CD4-positive, alpha-beta T cell (primary cell): Measurements from ENCODE around the gene RFX8. TPM values are rescaled to one million over a fixed set of nuclear protein-coding genes. Genes with fewer than 3 reads are reported as not detected.

Experiments used
- ATAC-seq: fragments of 200-7000 bp; cut with Tn5 transposase; one replicate; pipeline ENCODE4 v1.10.0; 2022; ENCODE audit warnings: mild to moderate bottlenecking; ENCODE audit not compliant: poor library complexity
- CTCF ChIA-PET: fragments of 350-600 bp; sonication (Branson Sonifier 250); formaldehyde crosslinking; loops from one replicate; lab custom pipeline; 2021; ENCODE audit warnings: antibody characterized with exemption, inconsistent platforms; lab: Charles Lee
- POLR2A ChIA-PET: fragments of 350-600 bp; sonication (Branson Sonifier 250); formaldehyde crosslinking; loops from one replicate; lab custom pipeline; 2021; ENCODE audit warnings: antibody characterized with exemption, inconsistent platforms; lab: Charles Lee
- DNase-seq, 14 experiments: peaks; one replicate each; pipeline ENCODE4 v3.0.0-alpha.2; 2013 to 2020; ENCODE audit warnings: mixed read lengths in 2 of 14
- H3K27ac ChIP-seq, 2 donors: one replicate each; pipeline versions ENCODE4 v1.5.1 to v1.7.0; 2013; ENCODE audit warnings: low read length in 2 of 2, low read depth in 1 of 2, mild to moderate bottlenecking in 1 of 2
- H3K27me3 ChIP-seq, 2 experiments: 1 replicate in 1 of 2; 2 replicates in 1 of 2; pipeline versions ENCODE4 v1.6.1 to v1.7.0; 2013; ENCODE audit warnings: low read length in 2 of 2, control low read depth in 1 of 2, mild to moderate bottlenecking in 1 of 2, moderate library complexity in 1 of 2; ENCODE audit not compliant: insufficient read depth in 2 of 2, control insufficient read depth in 1 of 2
- H3K36me3 ChIP-seq: one replicate; pipeline ENCODE4 v1.6.1; 2013; ENCODE audit warnings: low read length, control low read depth; ENCODE audit not compliant: insufficient read depth
- H3K4me1 ChIP-seq: one replicate; pipeline ENCODE4 v1.6.1; 2013; ENCODE audit warnings: low read length, control low read depth; ENCODE audit not compliant: insufficient read depth
- H3K4me3 ChIP-seq: one replicate; pipeline ENCODE4 v1.5.1; 2013; ENCODE audit warnings: mild to moderate bottlenecking, low read length, moderate library complexity
- H3K9me3 ChIP-seq, 2 experiments: 1 replicate in 1 of 2; 2 replicates in 1 of 2; pipeline versions ENCODE4 v1.6.1 to v1.7.0; 2013; ENCODE audit warnings: low read length in 2 of 2, mild to moderate bottlenecking in 2 of 2, control low read depth in 1 of 2, moderate library complexity in 1 of 2; ENCODE audit not compliant: control insufficient read depth in 1 of 2, insufficient read depth in 1 of 2
- H3K27ac Mint-ChIP-seq: one replicate; pipeline ENCODE4 v1.8.0; 2020; ENCODE audit warnings: mixed read lengths
- H3K27me3 Mint-ChIP-seq: one replicate; pipeline ENCODE4 v1.8.0; 2021; ENCODE audit warnings: mixed read lengths
- H3K36me3 Mint-ChIP-seq: one replicate; pipeline ENCODE4 v1.8.0; 2021; ENCODE audit warnings: low read depth, mixed read lengths
- H3K4me1 Mint-ChIP-seq: one replicate; pipeline ENCODE4 v1.8.0; 2021; ENCODE audit warnings: low read depth, mixed read lengths
- H3K4me3 Mint-ChIP-seq: one replicate; pipeline ENCODE4 v1.8.0; 2020; ENCODE audit warnings: mild to moderate bottlenecking, mixed read lengths
- H3K9me3 Mint-ChIP-seq: one replicate; pipeline ENCODE4 v1.8.0; 2020; ENCODE audit warnings: mixed read lengths
- intact Hi-C, 2 experiments: fragments of 100-400 bp; cut with DNase I in 1 of 2; cut with micrococcal nuclease in 1 of 2; formaldehyde crosslinking; loops; one replicate each; pipeline versions ENCODE4 v1.15.1 to v1.9.0; 2023 to 2025; cut with DNase I, micrococcal nuclease
- total RNA-seq, 174 experiments: library from RNA in 2 of 174; stranded (reverse) in 2 of 174; gene quantifications; one replicate each; pipeline ENCODE4 v1.2.3 and lab custom pipeline; 2021 to 2026
- TF ChIP-seq, protein P1 (sequence below): fragments of 200-600 bp; IDR thresholded peaks from one replicate; pipeline ENCODE4 v1.8.0; 2022; ENCODE audit warnings: antibody characterized with exemption, mild to moderate bottlenecking

RFX8 gene
- total RNA-seq, 2 experiments from 2014 or later, result 0.67 to 1.1 TPM

DNA sequence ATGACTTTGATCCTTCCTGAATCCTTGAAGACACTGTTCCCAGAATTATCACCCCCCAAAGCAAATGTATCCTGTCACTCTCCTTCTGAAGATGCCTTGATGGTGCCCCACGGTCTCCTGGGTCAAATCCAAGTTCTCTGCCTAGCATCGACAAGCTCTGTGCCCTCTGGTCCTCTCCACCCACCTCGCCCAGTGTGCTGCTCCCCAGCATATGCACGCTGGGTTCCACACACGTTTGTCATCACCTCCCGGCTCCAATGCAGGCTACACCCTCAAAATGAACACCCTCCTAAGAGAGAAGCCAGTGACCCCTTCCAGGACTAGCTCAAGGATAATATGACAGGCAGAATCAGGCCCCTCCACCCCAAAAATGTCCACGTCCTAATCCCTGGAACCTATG, 48.1 kb downstream of the RFX8 start:
- POLR2A ChIA-PET, result no interaction called here
- CTCF ChIA-PET, result no interaction called here

DNA sequence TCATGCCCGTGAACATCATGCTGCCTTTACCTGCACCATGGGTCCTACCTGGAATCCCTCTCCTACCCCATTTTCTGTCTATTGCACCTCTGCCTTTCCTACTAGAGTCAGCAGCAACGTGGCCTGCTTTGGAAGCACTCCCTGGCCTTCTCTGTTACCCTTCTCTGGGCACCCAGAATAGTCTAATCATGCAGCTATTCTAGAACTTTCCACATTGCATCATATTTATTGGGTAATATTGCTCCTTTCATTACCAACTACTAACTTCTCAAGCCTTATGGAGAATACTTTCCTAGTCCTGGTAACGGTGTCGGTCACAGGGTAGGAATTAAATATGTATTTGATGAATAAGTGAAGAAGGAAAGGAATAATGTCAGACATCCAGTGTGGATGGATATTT, 54.3 kb downstream of the RFX8 start:
- no peaks in the 10 kb centered on the region for H3K27me3 ChIP-seq
- H3K9me3 Mint-ChIP-seq, result no peaks in the 10 kb centered on the region
- no peaks in the 10 kb centered on the region for H3K36me3 ChIP-seq
- POLR2A ChIA-PET, result no interaction called here
- H3K4me1 ChIP-seq, result no peaks in the 10 kb centered on the region
- ATAC-seq (no peak), DNase-seq (no peak)
- no peak overlapping the region for H3K4me3 ChIP-seq
- H3K27me3 Mint-ChIP-seq, result no peaks in the 10 kb centered on the region
- H3K36me3 Mint-ChIP-seq, result no peaks in the 10 kb centered on the region
- H3K4me1 Mint-ChIP-seq, result peaks cover 6% of the 10 kb centered on the region
- CTCF ChIA-PET, result no interaction called here
- TF ChIP-seq, protein P1, sequence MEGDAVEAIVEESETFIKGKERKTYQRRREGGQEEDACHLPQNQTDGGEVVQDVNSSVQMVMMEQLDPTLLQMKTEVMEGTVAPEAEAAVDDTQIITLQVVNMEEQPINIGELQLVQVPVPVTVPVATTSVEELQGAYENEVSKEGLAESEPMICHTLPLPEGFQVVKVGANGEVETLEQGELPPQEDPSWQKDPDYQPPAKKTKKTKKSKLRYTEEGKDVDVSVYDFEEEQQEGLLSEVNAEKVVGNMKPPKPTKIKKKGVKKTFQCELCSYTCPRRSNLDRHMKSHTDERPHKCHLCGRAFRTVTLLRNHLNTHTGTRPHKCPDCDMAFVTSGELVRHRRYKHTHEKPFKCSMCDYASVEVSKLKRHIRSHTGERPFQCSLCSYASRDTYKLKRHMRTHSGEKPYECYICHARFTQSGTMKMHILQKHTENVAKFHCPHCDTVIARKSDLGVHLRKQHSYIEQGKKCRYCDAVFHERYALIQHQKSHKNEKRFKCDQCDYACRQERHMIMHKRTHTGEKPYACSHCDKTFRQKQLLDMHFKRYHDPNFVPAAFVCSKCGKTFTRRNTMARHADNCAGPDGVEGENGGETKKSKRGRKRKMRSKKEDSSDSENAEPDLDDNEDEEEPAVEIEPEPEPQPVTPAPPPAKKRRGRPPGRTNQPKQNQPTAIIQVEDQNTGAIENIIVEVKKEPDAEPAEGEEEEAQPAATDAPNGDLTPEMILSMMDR, result no peak
- H3K4me3 Mint-ChIP-seq, result no peak overlapping the region
- H3K27ac Mint-ChIP-seq, result no peak overlapping the region
- H3K9me3 ChIP-seq, result no peaks in the 10 kb centered on the region
- intact Hi-C loops, result loop anchor here in 1 of 2 experiments (1.0 kb wide), 1 partner anchor 36 kb away; no protein-coding TSS in a partner anchor
- H3K27ac ChIP-seq, result no peak overlapping the region

More for the DNA sequence above, 48.1 kb downstream of the RFX8 start:
- Mint-ChIP-seq H3K27ac (no peak overlapping the region), H3K27me3 (no peaks in the 10 kb centered on the region), H3K9me3 (no peaks in the 10 kb centered on the region), H3K4me3 (no peak overlapping the region), H3K36me3 (no peaks in the 10 kb centered on the region), H3K4me1 (no peaks in the 10 kb centered on the region)
- TF ChIP-seq, protein P1, result no peak
- Histone ChIP-seq H3K9me3 (no peaks in the 10 kb centered on the region), H3K4me1 (no peaks in the 10 kb centered on the region), H3K4me3 (no peak overlapping the region), H3K27ac (no peak overlapping the region), H3K36me3 (no peaks in the 10 kb centered on the region), H3K27me3 (no peaks in the 10 kb centered on the region)
- ATAC-seq, result no peak
- intact Hi-C loops, result no loop called here
- no peak for DNase-seq

DNA sequence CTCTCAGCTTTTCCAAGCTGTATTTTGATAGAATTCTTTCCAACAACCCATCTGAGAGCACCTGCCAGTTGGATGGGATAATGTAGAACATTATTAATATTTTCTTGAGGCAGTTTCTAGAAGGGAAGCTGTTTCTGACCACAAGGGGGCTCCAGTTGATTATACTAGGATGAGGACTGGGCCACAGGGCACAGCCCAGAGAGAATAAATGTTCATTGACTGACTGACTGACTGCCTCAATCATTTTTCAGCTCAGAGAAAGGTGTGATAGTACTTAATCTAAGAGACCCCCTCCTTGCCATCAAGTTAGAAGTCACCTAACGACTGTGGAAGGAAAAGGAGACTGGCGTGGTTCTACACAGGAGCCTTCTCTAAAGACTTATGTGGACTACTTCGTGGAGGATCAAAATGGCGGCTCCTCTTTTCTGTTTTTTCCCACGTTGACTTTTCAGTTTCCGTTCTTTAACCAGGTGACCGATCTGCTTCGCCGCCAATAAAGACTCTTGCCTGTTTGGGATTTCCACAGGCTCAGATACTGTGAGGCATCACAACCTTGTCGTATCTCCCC, 55.7 kb downstream of the RFX8 start:
- Mint-ChIP-seq H3K4me1 (peaks cover 6% of the 10 kb centered on the region), H3K9me3 (no peaks in the 10 kb centered on the region), H3K27me3 (no peaks in the 10 kb centered on the region), H3K4me3 (no peak overlapping the region), H3K36me3 (no peaks in the 10 kb centered on the region), H3K27ac (no peak overlapping the region)
- ChIA-PET CTCF (interaction anchor here (0.6 to 2.0 kb wide), 17 partner anchors 12 to 460 kb away, joined by 3 to 19 read pairs (median 3); partner anchors contain the start of gene RFX8), POLR2A (interaction anchor here (1.0 to 1.5 kb wide), 5 partner anchors 285 to 420 kb away, joined by 3 to 24 read pairs (median 3); no protein-coding TSS in a partner anchor)
- TF ChIP-seq, protein P1, result peak; percentile 74
- peak; percentile 76 for ATAC-seq
- H3K27ac ChIP-seq, result no peak overlapping the region
- intact Hi-C loops, result loop anchor here (1.0 to 10.0 kb wide), 4 partner anchors 412 to 1026 kb away; no protein-coding TSS in a partner anchor
- no peaks in the 10 kb centered on the region for H3K4me1 ChIP-seq
- peaks cover 0 to 10% of the 10 kb centered on the region in 2 experiments for H3K9me3 ChIP-seq
- peak; percentile 18 to 83 (median 49) for DNase-seq
- H3K4me3 ChIP-seq, result no peak overlapping the region
- no peaks in the 10 kb centered on the region for H3K36me3 ChIP-seq
- no peaks in the 10 kb centered on the region for H3K27me3 ChIP-seq
